Posterior vena cava (tissue), 2 donors: ENCODE measurements around the gene DLGAP5. TPM values are rescaled to one million over a fixed set of nuclear protein-coding genes. Genes with fewer than 3 reads are reported as not detected.

Experiments
- DNase-seq: peaks from one replicate; pipeline ENCODE4 v3.0.0-alpha.2; 2020; ENCODE audit warnings: low spot score
- intact Hi-C, 2 donors: fragments of 100-400 bp; cut with DNase I; formaldehyde crosslinking; loops; one replicate each; pipeline versions ENCODE4 v1.14.1 to v1.14.2; 2022 to 2023
- total RNA-seq, 2 donors: library from RNA; stranded (reverse); fragmentation: NEBNext Ultra II Directional; extraction: Animal tissue kit (Norgen Biotek cat#: 25700); gene quantifications; one replicate each; pipeline ENCODE4 v1.2.1, GENCODE V29; 2021
- donor health status: DM: yes; HTN: yes; CAD: no.
- donor health status: DM: yes; HTN: yes; CAD: no.

Gene DLGAP5
- total RNA-seq, 2 donors from 2014 or later, result 0.10 to 0.69 TPM

DNA sequence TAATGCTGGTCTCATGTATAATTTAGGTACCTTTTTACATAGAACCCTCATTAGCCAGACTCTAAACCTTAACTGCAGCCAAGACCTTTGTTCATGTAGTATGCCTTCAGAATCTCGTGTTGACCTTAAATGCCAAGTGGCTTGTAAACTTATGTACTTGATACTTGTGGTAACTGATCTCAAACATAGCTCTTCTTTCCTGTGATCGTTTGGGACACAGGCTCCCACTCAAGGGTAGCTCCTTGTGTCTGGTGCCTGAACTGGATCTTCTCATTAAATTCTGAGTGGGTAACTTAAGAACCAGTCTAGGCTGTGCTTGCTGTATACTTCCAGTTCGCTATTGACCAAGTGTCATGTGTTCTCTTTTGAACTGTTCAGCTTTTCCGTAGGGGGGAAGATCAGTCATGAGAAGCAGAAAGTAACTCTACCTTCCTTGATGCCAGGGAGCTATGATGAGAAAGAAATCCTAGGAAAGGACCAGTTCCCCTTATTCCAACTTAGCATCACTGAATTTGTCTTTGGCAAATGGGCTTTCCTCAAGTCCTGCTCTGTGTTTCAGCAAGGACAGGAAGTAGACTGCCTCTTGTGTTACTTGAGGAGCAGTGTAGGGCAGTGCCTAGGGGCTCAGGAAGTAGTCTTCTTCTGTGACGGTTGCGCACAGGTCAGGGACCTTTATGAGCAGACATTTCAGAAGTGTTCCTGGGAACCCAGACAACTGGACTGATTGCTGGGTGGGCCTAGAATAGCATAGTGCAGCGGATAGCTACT is 59.8 kb downstream of the DLGAP5 start:
- DNase-seq, result no peak
- intact Hi-C loops, result loop anchor here (5.0 kb wide), 1 partner anchor 39 kb away; no protein-coding TSS in a partner anchor

DNA sequence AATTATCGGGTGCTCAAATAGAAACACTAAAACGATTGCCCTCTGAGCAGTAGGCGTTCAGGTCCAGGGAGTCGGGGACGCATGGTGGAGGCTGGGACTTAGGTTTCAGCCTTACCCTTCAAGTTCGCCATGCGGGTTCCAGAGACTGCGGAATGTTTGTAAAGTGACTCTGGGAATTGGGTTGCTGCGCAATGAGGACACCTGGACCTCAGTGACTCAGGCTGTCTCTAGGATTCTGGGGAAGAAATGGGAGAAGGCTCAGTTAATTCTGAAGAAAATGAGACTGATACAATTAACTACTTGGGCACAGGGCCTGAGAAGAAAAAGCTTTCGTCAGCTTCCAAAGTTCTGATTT is 61.2 kb downstream of the DLGAP5 start:
- intact Hi-C loops, result loop anchor here (5.0 kb wide), 1 partner anchor 38 kb away; no protein-coding TSS in a partner anchor
- DNase-seq, result no peak

DNA sequence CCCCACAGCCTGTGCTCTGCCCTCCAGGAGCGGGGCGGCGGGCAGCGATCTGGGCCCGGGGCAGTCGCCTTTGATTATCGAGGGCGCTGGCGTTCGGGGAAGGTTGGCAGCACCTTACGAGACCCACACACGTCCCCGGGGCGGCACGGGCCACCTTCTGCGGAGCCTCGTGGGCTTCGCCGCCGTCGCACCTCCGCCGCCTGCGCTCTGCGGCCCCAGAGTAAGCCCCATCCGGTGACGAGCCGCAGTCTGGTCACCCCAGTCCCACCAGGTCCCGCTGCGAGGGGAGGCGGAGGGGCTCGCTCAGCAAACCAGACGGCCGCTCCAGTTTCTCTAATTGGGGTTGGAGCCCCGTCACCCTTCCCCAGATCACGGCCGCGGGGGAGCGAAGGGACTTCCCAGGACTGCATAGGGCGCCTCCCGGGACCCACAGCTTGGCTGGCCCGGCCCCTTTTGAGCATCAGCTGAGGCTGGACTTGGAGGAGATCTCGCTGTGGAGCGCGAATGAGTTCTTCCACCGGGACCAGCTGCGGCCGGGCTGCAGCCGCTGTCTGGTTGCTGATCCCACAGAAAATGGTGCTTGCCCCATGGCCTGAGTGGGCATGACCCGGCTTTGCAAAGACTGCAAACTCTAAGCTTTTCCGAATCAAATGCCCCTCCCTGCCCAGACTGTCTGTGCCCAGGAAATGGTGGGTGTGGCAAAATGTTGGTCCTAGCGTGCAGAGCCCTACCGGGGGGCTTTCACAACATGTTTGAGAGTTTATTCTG is 61.8 kb downstream of the DLGAP5 start:
- DNase-seq, result peak; percentile 93
- intact Hi-C loops, result loop anchor here (5.0 kb wide), 1 partner anchor 37 kb away; no protein-coding TSS in a partner anchor

DNA sequence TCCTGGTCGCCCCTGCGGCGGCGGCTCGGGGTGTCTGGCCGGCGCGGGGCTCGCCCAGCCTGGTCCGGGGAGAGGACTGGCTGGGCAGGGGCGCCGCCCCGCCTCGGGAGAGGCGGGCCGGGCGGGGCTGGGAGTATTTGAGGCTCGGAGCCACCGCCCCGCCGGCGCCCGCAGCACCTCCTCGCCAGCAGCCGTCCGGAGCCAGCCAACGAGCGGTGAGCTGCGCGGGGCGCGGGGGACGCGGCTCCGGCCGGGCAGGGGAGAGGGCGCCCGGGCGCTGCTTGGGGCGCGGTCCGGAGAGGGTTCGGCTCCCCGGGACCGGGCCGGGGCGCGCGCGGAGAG is 62.3 kb downstream of the DLGAP5 start, which contains the start of gene LGALS3:
Gene LGALS3 (plus strand): TSS at position 167 of the 342 bp plus-strand sequence. CDS start 8,122 bp downstream, outside the sequence.
- peak; percentile 90 for DNase-seq
- intact Hi-C loops, result no loop called here

DNA sequence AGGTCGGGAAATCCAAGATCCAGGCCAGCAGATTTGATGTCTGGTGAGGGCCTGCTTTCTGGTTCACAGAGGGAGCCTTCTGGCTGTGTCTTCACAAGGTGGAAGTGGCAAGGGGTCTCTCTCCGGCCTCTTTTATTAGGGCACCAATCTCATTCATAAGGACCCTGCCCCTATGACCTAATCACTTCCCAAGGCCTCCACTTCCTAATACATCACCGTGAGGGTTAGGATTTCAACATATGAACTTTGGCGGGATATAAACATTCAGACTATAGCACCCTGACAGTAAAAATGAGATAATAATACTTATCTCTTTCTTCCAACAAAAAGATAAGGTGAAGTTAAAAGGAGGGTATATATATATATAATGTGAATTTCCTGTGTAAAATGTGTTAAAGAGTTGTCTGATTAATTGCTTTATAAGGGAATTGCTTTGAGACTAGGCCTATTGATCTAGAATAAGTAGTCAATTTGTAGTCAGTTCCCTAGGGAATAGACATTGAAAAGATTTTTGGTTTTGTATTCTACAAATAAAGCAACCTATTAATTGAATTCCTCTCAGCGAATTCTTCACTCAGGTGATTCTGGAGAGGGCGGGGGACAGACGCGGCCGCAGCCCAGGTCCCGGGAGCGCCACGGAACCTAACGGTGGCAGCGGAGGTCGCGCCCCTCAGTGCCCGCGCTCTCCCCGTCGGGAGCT is 62.8 kb downstream of the DLGAP5 start:
- no peak for DNase-seq
- intact Hi-C loops, result no loop called here

DNA sequence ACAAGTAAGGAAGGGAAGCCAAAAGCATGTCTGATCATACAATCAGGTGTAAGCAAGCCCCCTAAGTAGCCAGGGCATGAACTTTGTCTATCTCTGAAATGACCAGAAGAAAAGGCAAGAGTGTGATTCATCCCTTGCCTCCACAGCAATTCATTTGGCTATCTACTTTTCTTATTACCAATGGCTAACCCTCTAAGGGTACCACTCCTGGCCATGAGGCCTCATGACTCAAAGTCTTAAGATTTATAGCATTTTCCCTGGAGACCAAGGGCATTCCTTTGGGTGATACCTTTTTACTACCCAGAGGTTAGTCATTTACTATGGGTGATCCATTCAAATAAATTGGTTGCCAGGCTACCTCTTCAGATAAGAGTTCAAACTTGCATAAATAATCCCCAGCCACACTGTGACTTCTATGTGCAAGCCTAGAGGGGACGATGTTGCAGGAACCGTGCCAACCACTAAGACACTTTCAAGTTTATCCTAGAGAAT is 63.9 kb downstream of the DLGAP5 start:
- DNase-seq, result no peak
- intact Hi-C loops, result no loop called here

DNA sequence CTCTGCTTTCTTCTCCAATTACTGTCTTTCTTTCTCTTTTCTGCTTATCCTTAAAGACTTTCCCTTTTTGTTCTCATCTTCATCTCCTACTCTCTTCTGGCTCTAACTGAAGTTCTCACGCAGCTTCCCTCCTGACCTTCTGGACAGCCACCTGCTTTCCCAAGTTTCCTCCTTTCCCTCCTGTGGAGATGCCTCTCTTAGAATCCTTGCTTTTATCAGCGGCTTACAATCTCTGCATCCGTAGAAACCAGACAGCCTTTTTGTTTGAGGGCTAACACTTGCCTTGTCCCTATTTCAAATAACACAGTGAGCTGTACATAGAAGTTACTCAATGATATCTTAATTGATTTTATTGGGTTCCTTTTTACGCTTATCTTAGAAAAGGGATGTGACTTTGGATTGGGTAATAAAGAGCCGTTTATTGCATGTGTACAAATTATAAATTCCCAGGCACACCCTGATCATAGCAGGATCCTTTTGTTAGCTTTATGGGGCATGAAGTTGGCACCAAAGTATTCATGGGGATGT is 64.4 kb downstream of the DLGAP5 start:
- intact Hi-C loops, result no loop called here
- DNase-seq, result no peak

DNA sequence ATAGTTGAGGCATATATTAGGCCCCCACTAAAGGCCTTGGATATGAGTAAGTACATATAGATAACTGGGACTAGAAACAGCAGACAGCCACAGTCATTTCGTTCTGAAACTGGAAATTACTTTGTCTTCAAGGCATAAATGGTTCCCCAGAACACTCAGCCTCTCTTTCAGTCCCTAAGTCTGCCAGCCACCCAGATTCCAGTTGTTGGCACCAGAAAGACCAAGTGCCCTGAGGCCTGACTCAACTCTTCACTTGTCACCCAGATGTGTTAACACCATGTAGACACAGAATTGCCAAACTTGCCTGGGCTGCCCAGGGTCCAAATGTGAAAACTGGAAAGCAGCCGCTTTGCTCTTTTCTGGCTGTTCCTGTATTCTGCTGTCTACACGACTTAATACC is 65.4 kb downstream of the DLGAP5 start:
- DNase-seq, result no peak
- intact Hi-C loops, result no loop called here

DNA sequence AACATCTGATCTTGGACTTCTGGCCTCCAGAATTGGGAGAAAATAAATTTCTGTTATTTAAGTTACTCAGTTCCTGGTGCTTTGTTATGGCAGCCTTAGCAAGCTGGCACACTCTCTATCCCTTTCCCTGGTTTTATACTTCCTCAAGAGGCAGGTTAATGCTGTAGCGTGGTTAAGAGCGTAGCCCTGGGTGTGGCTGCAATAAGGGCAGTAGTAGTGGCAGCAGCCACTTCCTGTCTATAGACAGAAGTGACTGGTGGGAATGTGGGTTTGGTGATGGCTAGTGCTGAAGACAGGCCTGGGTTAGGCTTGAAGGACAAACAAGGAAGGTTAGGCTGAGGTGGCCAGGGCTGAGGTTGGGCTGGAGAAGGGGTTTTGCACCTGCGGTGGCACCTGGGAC is 66.0 kb downstream of the DLGAP5 start:
- intact Hi-C loops, result no loop called here

DNA sequence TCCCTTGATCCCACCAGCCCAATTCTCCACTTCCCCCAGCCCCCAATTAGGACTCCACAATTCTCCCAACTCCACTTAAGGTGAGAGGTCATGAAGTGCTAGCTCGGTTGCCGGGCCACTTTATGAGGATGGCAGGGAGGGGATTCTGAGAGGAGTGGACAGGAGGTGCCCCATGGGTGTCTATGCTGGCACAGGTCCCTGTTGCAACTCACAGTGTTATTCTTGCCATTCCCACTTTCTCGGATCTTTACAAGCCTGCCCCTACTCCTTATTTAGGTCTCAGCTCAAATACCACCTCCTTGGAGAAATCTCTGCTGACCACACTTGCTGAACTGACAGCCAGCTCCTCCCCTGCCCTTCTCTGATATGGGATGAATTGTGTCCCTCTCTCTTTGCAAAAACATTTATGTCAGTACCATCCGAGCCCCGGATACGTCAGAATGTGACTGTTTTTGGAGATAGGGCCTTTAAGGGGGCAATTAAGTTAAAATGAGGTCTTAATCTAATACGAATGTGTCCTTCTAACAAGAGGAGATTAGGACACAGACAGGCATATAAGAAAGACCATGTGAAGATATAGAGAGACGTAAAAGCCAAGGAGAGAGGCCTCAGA is 66.5 kb downstream of the DLGAP5 start:
- intact Hi-C loops, result no loop called here

More for the DNA sequence above, 66.0 kb downstream of the DLGAP5 start:
- no peak for DNase-seq

DNA sequence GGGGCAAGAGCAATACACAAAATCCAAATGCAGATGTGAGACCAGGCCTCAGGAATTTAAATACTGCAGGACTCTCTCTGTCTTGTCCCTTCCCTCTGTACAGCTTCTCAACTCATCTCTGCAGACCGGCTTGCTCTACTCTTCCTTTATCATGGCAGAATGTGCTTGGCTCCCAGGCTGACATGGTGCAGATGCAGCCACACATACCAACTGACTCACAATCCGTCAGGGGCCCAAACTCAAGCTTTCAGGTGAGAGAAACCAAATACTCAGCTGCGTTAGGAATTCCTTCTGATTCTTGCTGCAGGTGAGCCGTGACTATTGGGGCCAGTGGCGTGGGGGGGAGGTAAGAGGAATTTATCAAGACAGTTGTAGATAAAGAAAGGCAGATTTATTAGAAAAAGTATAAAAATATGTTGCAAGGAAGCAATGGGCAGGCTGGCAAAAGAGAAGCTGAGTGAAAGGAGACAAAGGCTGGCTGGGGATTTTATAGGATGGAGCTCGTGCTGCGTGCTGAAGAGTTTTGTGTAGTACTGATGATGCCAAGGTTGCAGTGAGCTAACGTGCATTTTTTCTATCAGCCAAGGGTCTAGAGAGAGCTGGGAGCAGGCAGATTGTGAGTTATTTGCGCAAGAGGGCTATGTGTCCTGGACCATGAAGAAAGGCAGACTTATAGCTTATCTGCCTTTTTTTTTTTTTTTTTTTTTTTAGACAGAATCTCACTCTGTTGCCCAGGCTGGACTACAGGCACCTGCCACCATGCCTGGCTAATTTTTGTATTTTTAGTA is 67.3 kb downstream of the DLGAP5 start:
- intact Hi-C loops, result no loop called here
- no peak for DNase-seq

More for the DNA sequence above, 66.5 kb downstream of the DLGAP5 start:
- no peak for DNase-seq

DNA sequence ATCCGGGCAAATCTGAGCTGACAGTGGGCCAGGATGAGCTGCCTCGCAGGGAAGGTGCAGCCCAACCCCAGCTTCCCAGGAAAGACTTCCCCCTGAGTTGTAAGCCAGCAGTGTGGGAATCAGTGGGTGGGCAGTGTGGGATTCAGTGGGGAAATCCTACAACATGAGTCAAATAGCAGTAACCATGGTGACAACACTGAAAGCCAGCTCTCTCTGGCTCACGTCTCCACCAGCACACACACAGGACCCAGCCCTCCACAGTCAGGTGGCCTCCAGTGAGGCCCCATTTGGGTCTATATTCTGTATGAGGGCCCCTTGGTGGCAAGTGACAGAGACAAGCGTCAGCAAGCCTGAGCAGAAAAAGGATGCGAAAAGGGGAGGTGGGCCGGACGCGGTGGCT is 68.3 kb downstream of the DLGAP5 start:
- intact Hi-C loops, result no loop called here
- no peak for DNase-seq

DNA sequence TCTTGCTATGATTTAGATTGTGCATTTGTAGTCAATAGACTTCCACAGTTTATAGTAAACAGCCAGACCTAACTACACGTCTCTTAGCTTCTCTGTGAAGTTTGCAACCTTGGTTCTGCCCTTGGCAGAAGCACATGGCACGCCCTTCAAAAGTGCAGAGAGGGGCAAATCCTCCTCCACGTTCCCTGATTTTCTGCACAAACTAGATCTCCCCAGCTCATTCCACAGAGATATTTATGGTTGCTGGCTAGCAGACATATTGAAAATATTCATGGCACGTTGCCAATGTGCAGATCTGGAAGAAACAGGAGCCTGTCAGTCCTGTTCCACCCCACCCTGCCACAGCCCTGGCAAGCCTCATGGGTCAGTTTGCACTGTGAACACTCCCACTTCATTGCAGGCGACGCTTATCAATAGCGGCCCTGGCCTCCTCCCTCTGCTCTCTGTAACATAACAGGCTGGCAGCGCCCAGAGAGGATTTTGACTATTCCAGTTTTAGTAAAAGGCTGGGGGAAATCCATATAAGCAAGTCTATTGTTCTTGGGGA is 68.9 kb downstream of the DLGAP5 start:
- DNase-seq, result no peak
- intact Hi-C loops, result no loop called here

DNA sequence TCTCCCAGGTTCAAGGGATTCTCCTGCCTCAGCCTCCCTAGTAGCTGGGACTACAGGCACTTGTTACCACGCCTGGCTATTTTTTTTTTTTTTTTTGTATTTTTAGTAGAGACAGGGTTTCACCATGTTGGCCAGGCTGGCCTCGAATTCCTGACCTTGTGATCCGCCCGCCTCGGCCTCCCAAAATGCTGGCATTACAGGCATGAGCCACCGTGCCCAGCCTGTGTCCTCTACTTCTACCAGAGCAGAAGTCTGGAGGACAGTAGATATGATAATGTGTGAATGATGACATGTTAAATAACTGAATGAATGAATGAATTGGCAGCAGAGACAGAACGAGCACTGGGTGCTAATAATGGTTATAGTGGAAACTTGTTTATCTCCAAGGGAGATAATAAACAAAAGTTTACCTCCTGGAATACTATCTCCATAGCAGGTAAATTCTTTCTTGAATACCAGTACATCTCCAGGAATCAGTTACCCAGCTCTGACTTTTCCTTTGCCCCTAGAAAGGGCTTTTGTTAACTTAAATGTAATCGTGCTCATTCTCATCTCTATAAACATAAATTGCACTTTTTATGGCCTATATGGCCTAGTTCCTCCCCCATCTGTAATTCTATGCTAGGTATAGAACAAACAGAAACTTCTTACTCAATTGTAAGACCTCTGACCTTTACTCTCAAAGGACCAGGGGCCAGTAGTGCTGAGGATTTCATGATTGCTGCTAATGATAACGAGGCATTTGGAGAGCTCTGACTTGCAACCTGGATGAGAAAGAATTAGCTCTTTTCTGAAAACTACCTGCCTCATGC is 69.6 kb downstream of the DLGAP5 start:
- intact Hi-C loops, result no loop called here

DNA sequence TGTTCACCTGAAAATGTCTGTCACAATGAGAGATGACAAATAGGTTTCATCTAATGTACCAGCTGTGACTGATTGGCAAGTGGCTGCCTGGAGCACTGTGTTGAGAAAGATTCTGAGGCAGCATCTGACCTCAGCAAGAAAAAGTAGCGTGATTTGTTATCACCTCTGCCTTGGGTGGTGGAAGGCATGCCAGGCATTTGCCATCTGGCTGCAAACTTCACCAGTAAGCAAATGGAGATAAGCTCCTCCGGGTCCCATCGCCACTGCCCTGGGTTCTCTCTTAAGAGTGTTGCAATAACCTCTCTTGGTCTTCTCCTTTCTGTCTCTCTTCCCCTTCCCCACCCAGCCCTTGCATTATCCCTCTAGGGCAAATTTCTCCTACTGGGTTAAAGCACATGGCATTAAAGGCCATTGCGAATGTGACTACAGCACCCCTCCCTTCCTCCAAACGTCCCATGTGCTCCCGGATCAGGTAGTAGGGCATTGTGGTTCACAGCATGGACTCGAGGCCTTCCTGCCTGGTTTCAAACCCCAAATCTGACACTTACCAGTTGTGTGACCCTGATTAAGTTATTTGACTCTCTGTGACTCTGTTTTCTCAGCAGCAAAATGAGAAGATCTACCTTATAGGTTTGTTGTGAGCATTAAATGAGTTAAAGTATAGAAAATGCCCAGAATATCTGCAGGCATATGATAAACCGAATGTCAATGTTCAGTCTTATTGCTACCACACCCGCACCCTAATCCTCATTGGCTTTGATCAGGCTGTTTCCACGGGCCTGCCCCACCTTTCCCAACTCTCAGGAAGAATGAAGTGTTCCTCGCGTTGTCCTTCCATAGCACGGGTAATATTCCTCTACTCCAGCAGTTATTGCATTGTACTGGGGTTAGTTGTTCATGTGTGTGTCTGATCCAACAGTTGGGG is 70.6 kb downstream of the DLGAP5 start:
- DNase-seq, result no peak
- intact Hi-C loops, result no loop called here

More for the DNA sequence above, 69.6 kb downstream of the DLGAP5 start:
- DNase-seq, result no peak

DNA sequence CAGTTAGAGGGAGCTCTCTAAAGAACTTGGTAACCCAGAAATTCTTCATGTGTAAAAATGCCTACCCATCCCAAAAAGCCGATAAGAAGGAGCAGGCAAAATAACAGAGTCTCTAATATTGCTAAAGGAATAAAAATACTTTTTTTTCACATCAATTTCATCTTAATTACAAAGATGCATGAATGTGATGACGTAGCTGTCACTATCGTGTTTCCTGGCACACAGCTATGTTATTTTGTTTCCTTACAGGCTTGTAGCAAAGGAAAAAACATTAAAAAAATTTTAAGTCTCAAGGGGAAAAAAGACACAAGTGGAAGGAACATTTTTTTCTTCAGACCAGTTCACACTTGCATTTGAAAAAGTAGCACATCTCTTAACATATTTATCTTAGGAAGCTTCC is 72.6 kb downstream of the DLGAP5 start:
- DNase-seq, result no peak
- intact Hi-C loops, result no loop called here
